Kidney glomerular epithelial cell (primary cell): ENCODE results near the gene SERPINA5.
"Not testable (repeated sequence)": the region's sequence is repeated elsewhere in the genome, so short reads cannot be mapped to it uniquely, and the experiment has no call there.

ENCODE experiments used
- DNase-seq: peaks from one replicate; lab custom pipeline; 2025; lab: John Stamatoyannopoulos, UW

The SERPINA5 gene

GRCh38 chr14:94622653-94623421, 41.6 kb downstream of the SERPINA5 start:
- DNase-seq = no peak

GRCh38 chr14:94623422-94623809, 42.2 kb downstream of the SERPINA5 start:
- no peak for DNase-seq

GRCh38 chr14:94623856-94624499, 42.8 kb downstream of the SERPINA5 start:
- DNase-seq = no peak

- DNase-seq = no peak
Measured at GRCh38 chr14:94624537-94625352, 43.5 kb downstream of the SERPINA5 start.

GRCh38 chr14:94625353-94625635, 44.1 kb downstream of the SERPINA5 start:
- DNase-seq = no peak

- no peak for DNase-seq
Measured at GRCh38 chr14:94628578-94628977, 47.4 kb downstream of the SERPINA5 start.

- no peak for DNase-seq
Measured at GRCh38 chr14:94630396-94630795, 49.2 kb downstream of the SERPINA5 start.

GRCh38 chr14:94631050-94631449, 49.8 kb downstream of the SERPINA5 start:
- DNase-seq = no peak

- DNase-seq = no peak
Measured at GRCh38 chr14:94631536-94632304, 50.5 kb downstream of the SERPINA5 start.

- DNase-seq = no peak
Measured at GRCh38 chr14:94632305-94632590, 51.0 kb downstream of the SERPINA5 start.

- no peak for DNase-seq
Measured at GRCh38 chr14:94633121-94633520, 51.9 kb downstream of the SERPINA5 start.

GRCh38 chr14:94635154-94635553, 53.9 kb downstream of the SERPINA5 start:
- no peak for DNase-seq

GRCh38 chr14:94636744-94637412, 55.7 kb downstream of the SERPINA5 start:
- DNase-seq = no peak

GRCh38 chr14:94637814-94638213, 56.6 kb downstream of the SERPINA5 start:
- DNase-seq = not testable (repeated sequence)

- no peak for DNase-seq
Measured at GRCh38 chr14:94638339-94638738, 57.1 kb downstream of the SERPINA5 start.

GRCh38 chr14:94638961-94639817, 58.0 kb downstream of the SERPINA5 start:
- no peak for DNase-seq

- DNase-seq = no peak
Measured at GRCh38 chr14:94640721-94641631, 59.8 kb downstream of the SERPINA5 start.

GRCh38 chr14:94641632-94641955, 60.4 kb downstream of the SERPINA5 start:
- DNase-seq = no peak
